Endothelial cell of umbilical vein (primary cell): Measurements from ENCODE around the gene CELF2. TPM values are rescaled to one million over a fixed set of nuclear protein-coding genes. Genes with fewer than 3 reads are reported as not detected.

ENCODE experiments used
- BruUV-seq: library from RNA; stranded (reverse); fragments of 400-500 nt; replicated peaks from 2 replicates; lab custom pipeline; 2021; lab: Mats Ljungman, UMichigan
- CTCF ChIA-PET: fragments of 300-600, 350-600 bp; sonication (Branson Sonifier 250); formaldehyde crosslinking; loops from one replicate; lab custom pipeline; 2021; ENCODE audit warnings: antibody characterized with exemption, inconsistent platforms; lab: Charles Lee
- POLR2A ChIA-PET: fragments of 300-600, 350-600 bp; sonication (Branson Sonifier 250); formaldehyde crosslinking; loops from one replicate; lab custom pipeline; 2021; ENCODE audit warnings: antibody characterized with exemption, inconsistent platforms; lab: Charles Lee
- DNase-seq: peaks from one replicate; pipeline ENCODE4 v3.0.0-alpha.2; 2011; ENCODE audit warnings: low read depth, low spot score
- FAIRE-seq: peaks from 2 replicates; lab custom pipeline; 2011; peaks lifted over from hg19 to GRCh38; lab: Jason Lieb, UNC
- H2AFZ ChIP-seq: 2 replicates; pipeline ENCODE4 v1.6.0; 2012; ENCODE audit warnings: low read depth, low read length, control low read depth, inconsistent platforms
- H3K27ac ChIP-seq: 2 replicates; pipeline ENCODE4 v1.5.1; 2011; ENCODE audit warnings: low read depth, mild to moderate bottlenecking, control low read depth, low read length, moderate library complexity; ENCODE audit not compliant: insufficient read depth
- H3K27me3 ChIP-seq, 2 experiments: 2 replicates each; pipeline versions ENCODE4 v1.6.0 to v1.6.1; 2011; ENCODE audit warnings: low read length in 2 of 2, mixed read lengths in 1 of 2; ENCODE audit not compliant: control insufficient read depth in 2 of 2, insufficient read depth in 2 of 2
- H3K36me3 ChIP-seq, 2 experiments: 2 replicates in 1 of 2; 3 replicates in 1 of 2; pipeline ENCODE4 v1.5.1; 2011; ENCODE audit warnings: low read length in 2 of 2, mild to moderate bottlenecking in 1 of 2, moderate library complexity in 1 of 2; ENCODE audit not compliant: control insufficient read depth in 2 of 2, insufficient read depth in 2 of 2; ENCODE audit errors: extremely low read depth in 1 of 2
- H3K4me1 ChIP-seq: 3 replicates; pipeline ENCODE4 v1.5.1; 2011; ENCODE audit warnings: mild to moderate bottlenecking, low read length; ENCODE audit not compliant: control insufficient read depth, insufficient read depth; ENCODE audit errors: extremely low read depth
- H3K4me2 ChIP-seq: 2 replicates; pipeline ENCODE4 v1.6.1; 2011; ENCODE audit warnings: low read length, control low read depth, mixed read lengths; ENCODE audit not compliant: insufficient read depth
- H3K4me3 ChIP-seq, 3 experiments: fragments of 200-600 bp in 1 of 3; sonication (generic), shearing (Covaris generic) in 1 of 3; replicated peaks in 1 of 3; 2 replicates each; pipeline ENCODE4 v1.5.1; 2011 to 2016; ENCODE audit warnings: control low read depth in 3 of 3, low read length in 3 of 3, mild to moderate bottlenecking in 2 of 3, inconsistent platforms in 1 of 3, low read depth in 1 of 3, moderate library complexity in 1 of 3; ENCODE audit not compliant: insufficient read depth in 1 of 3
- H3K79me2 ChIP-seq: 2 replicates; pipeline ENCODE4 v1.6.0; 2012; ENCODE audit warnings: low read length, inconsistent platforms; ENCODE audit not compliant: control insufficient read depth, insufficient read depth
- H3K9ac ChIP-seq: replicated peaks from 2 replicates; pipeline ENCODE3; 2011; ENCODE audit warnings: low read length, control low read depth; ENCODE audit not compliant: insufficient read depth; ENCODE audit errors: extremely low read depth
- H3K9me1 ChIP-seq: replicated peaks from 3 replicates; pipeline ENCODE4 v1.6.0; 2011; ENCODE audit warnings: mild to moderate bottlenecking, low read length; ENCODE audit not compliant: control insufficient read depth, insufficient read depth; ENCODE audit errors: extremely low read depth
- H3K9me3 ChIP-seq: replicated peaks from 2 replicates; pipeline ENCODE4 v1.5.1; 2012; ENCODE audit warnings: low read length, inconsistent platforms; ENCODE audit not compliant: control insufficient read depth, insufficient read depth
- H4K20me1 ChIP-seq: replicated peaks from 2 replicates; pipeline ENCODE3; 2011; ENCODE audit warnings: mild to moderate bottlenecking, low read length; ENCODE audit not compliant: control insufficient read depth, insufficient read depth; ENCODE audit errors: extremely low read depth
- EZH2 ChIP-seq: IDR thresholded peaks from 2 replicates; pipeline ENCODE4 v1.6.1; 2012; ENCODE audit warnings: borderline replicate concordance, low read depth, mild to moderate bottlenecking, moderate library complexity, low read length, inconsistent platforms; ENCODE audit not compliant: severe bottlenecking
- FOS ChIP-seq: IDR thresholded peaks from 2 replicates; pipeline ENCODE4 v1.6.1; 2011; ENCODE audit warnings: mild to moderate bottlenecking, low read length, moderate library complexity, borderline replicate concordance; ENCODE audit not compliant: insufficient read depth
- GATA2 ChIP-seq: IDR thresholded peaks from 2 replicates; pipeline ENCODE4 v1.7.0; 2011; ENCODE audit warnings: low read depth, mild to moderate bottlenecking, moderate library complexity, mixed read lengths, low read length; ENCODE audit not compliant: insufficient read length, insufficient read depth
- JUN ChIP-seq: IDR thresholded peaks from 2 replicates; pipeline ENCODE4 v1.6.1; 2011; ENCODE audit warnings: borderline replicate concordance, low read depth; ENCODE audit not compliant: insufficient read length, insufficient read depth
- MYC ChIP-seq: IDR thresholded peaks from one replicate; pipeline ENCODE4 v1.6.1; 2011; ENCODE audit warnings: mild to moderate bottlenecking, low read depth, low read length
- POLR2A ChIP-seq: IDR thresholded peaks from 2 replicates; pipeline ENCODE4 v1.6.1; 2012; ENCODE audit warnings: low read depth, mild to moderate bottlenecking, control low read depth, low read length
- dilution Hi-C: fragments of 300-500 bp; cut with MboI; formaldehyde crosslinking; loops from one replicate; pipeline ENCODE4 v1.15.0; 2019; ENCODE audit warnings: low sequenced_read_pairs; ENCODE audit not compliant: extremely low pct_ligation_motif_present
- intact Hi-C: fragments of 100-400 bp; cut with micrococcal nuclease; formaldehyde crosslinking; loops from one replicate; pipeline ENCODE4 v1.10.0; 2022
- polyA plus RNA-seq, 4 experiments: library from polyadenylated mRNA; depleted of rRNA in 3 of 4; stranded (reverse) in 3 of 4; unstranded in 1 of 4; fragments of >200 nt; gene quantifications; 2 replicates each; pipeline versions ENCODE4 v1.2.1 to v1.2.3, GENCODE V29; 2011 to 2012; ENCODE audit warnings: missing spikeins in 1 of 4
- total RNA-seq: library from RNA; stranded (reverse); gene quantifications from 2 replicates; pipeline ENCODE4 v1.2.3, GENCODE V29; 2021
- TF ChIP-seq, protein P1 (sequence below): IDR thresholded peaks from 2 replicates; pipeline ENCODE4 v1.6.1; 2011; ENCODE audit not compliant: insufficient read depth, insufficient read length

Gene CELF2
- total and polyA plus RNA-seq, 2 donors (not counting 3 experiments of a cell fraction or from before 2014, with no cell fraction given) = 21.6 to 42.6 TPM

GRCh38 chr10:11300563-11300962, 282.9 kb downstream of the CELF2 start:
- Histone ChIP-seq H3K9me3 (no peaks in the 10 kb centered on the region), H3K4me3 (no peak overlapping the region), H3K4me2 (no peak overlapping the region), H2AFZ (no peak overlapping the region), H3K9ac (no peak overlapping the region), H3K4me1 (no peaks in the 10 kb centered on the region), H3K27me3 (no peaks in the 10 kb centered on the region), H3K79me2 (no peaks in the 10 kb centered on the region), H3K27ac (no peak overlapping the region), H3K36me3 (no peaks in the 10 kb centered on the region), H4K20me1 (no peaks in the 10 kb centered on the region), H3K9me1 (no peaks in the 10 kb centered on the region)
- ChIA-PET CTCF (interaction anchor here (1.5 kb wide), 1 partner anchor 9 kb away, joined by 3 read pairs; no protein-coding TSS in a partner anchor), POLR2A (no interaction called here)
- no peak for TF ChIP-seq GATA2
- TF ChIP-seq, protein P1, sequence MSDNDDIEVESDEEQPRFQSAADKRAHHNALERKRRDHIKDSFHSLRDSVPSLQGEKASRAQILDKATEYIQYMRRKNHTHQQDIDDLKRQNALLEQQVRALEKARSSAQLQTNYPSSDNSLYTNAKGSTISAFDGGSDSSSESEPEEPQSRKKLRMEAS = no peak
- TF ChIP-seq FOS = no peak
- FAIRE-seq (no peak), DNase-seq (no peak)
- dilution Hi-C loops (no loop called here), intact Hi-C loops (no loop called here)
- BruUV-seq = no TSS peak

GRCh38 chr10:11301571-11302111, 284.0 kb downstream of the CELF2 start:
- FAIRE-seq = no peak
- H3K27me3 ChIP-seq = no peaks in the 10 kb centered on the region
- ChIA-PET POLR2A (no interaction called here), CTCF (no interaction called here)
- no peak overlapping the region for H2AFZ ChIP-seq
- no peak overlapping the region for H3K9ac ChIP-seq
- no peak overlapping the region for H3K4me2 ChIP-seq
- no peak overlapping the region for H3K4me3 ChIP-seq
- H3K27ac ChIP-seq = no peak overlapping the region
- H3K4me1 ChIP-seq = no peaks in the 10 kb centered on the region
- no peaks in the 10 kb centered on the region for H3K9me1 ChIP-seq
- no peak for TF ChIP-seq JUN
- TF ChIP-seq, protein P1 = no peak
- TF ChIP-seq EZH2 = no peak
- TF ChIP-seq POLR2A = no peak
- no peak for TF ChIP-seq MYC
- H3K9me3 ChIP-seq = no peaks in the 10 kb centered on the region
- no peak for DNase-seq
- H4K20me1 ChIP-seq = no peaks in the 10 kb centered on the region
- no TSS peak for BruUV-seq
- intact Hi-C loops (no loop called here), dilution Hi-C loops (no loop called here)
- no peaks in the 10 kb centered on the region for H3K79me2 ChIP-seq
- H3K36me3 ChIP-seq = peaks cover 0 to 2% of the 10 kb centered on the region in 2 experiments
